Measurements from ENCODE around the gene SH3PXD2B.
"Not testable (repeated sequence)": the region's sequence is repeated elsewhere in the genome, so short reads cannot be mapped to it uniquely, and the experiment has no call there.

Gene SH3PXD2B

GRCh38 chr5:172403817-172404216 lies 50.5 kb downstream of the SH3PXD2B start:
- in situ Hi-C loops (cut with HindIII; ENCODE audit: low sequenced_read_pairs) = no loop called here

DNA sequence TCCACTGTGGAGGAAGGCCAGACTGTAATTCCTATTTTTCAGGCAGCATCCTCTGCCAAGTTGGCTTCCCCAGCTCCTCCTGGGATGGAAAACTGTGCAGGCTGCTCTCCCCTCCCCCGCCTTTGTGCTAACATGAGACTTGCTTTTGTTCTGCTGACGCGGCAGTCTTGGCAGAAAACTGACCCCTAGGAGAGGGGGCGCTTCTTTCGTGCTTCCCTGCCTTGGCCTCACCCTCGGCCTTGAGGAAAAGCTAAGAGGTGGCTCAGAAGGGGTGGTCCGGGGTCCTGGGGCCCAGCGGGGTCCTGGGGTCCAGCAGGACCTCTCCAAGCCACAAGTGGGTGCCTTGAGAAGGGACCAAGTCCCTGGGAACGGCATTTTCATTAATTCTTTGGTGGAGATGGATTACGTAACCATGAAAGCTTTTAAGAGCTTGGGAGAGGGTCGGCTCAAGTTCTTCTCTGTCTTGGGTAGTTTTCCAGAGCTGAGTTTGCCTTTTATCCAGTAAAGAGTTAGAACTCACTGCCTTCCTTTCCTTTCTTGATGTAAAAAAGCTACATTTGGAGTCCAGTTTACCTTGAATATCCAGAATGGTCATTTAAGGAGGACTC lies 51.0 kb downstream of the SH3PXD2B start:
- in situ Hi-C loops (cut with HindIII; ENCODE audit: low sequenced_read_pairs) = no loop called here

- in situ Hi-C loops (cut with HindIII; ENCODE audit: low sequenced_read_pairs) = no loop called here
Observed at GRCh38 chr5:172402531-172403188, 51.7 kb downstream of the SH3PXD2B start.

GRCh38 chr5:172402031-172402430 lies 52.3 kb downstream of the SH3PXD2B start:
- in situ Hi-C loops (cut with HindIII; ENCODE audit: low sequenced_read_pairs) = not testable (repeated sequence)

- in situ Hi-C loops (cut with HindIII; ENCODE audit: low sequenced_read_pairs) = no loop called here
Observed at GRCh38 chr5:172399826-172400225, 54.5 kb downstream of the SH3PXD2B start.

GRCh38 chr5:172399336-172399735 lies 55.0 kb downstream of the SH3PXD2B start:
- in situ Hi-C loops (cut with HindIII; ENCODE audit: low sequenced_read_pairs) = no loop called here

DNA sequence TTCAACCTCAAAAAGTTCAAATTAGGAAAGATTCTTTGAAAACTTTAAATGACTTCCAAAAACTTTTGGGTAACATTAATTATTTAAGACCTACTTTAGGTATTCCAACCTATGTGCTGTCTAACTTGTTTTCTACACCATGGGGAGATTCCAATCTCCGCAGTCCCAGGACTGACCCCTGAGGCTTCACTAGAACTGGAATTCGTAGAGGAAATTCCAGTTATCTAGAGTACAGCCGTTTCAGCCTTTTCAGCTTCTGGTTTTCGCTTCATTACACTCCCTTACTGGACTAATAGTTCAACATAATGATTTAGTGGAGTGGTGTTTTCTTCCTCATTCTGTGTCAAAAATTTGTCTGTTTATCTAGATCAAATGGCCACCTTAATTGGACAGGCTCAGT lies 55.7 kb downstream of the SH3PXD2B start:
- in situ Hi-C loops (cut with HindIII; ENCODE audit: low sequenced_read_pairs) = not testable (repeated sequence)

- in situ Hi-C loops (cut with HindIII; ENCODE audit: low sequenced_read_pairs) = not testable (repeated sequence)
Observed at GRCh38 chr5:172396994-172397393, 57.3 kb downstream of the SH3PXD2B start.

GRCh38 chr5:172396220-172396619 lies 58.1 kb downstream of the SH3PXD2B start:
- in situ Hi-C loops (cut with HindIII; ENCODE audit: low sequenced_read_pairs) = no loop called here

DNA sequence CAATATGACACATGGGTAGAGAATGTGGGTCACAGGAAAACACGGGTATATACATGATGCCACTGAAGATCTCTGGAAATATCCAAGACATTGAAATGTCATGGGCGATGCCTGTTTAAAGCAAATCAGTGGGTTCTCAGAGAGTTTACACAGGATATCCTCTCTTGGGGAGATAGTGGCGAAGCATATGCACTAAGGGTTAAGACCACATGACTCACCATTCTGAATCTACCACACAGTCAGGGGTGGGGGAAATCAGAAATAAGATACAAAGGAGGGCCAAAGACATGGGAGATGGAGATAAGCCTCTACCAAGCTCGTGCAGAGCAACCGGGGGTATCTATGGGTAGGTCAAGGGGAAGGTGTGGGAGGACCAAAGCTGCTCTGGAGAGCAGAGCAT lies 58.8 kb downstream of the SH3PXD2B start:
- in situ Hi-C loops (cut with HindIII; ENCODE audit: low sequenced_read_pairs) = no loop called here

- in situ Hi-C loops (cut with HindIII; ENCODE audit: low sequenced_read_pairs) = no loop called here
Observed at GRCh38 chr5:172389578-172390112, 64.7 kb downstream of the SH3PXD2B start.

- in situ Hi-C loops (cut with HindIII; ENCODE audit: low sequenced_read_pairs) = no loop called here
Observed at GRCh38 chr5:172388246-172388733, 66.0 kb downstream of the SH3PXD2B start.

DNA sequence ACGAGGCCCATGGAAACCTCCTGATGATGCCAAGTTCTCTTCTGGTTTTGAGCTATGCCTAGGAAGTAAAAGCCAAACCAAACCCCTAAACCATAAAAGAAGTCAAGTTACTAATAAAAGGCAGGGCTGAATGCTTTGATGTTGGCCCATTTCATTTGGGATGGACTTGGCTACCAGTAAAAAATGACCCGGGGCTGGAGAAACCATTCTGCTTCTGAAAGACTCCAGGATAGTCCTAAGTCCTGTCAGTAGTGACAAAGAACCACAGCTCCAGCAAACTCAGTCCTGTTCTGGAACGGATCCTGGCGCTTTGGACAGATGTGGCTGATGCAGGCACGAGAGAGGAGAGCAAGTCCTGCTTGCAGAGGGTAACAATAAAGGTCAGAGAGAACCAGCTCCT lies 68.6 kb downstream of the SH3PXD2B start:
- in situ Hi-C loops (cut with HindIII; ENCODE audit: low sequenced_read_pairs) = no loop called here

GRCh38 chr5:172385010-172385563 lies 69.2 kb downstream of the SH3PXD2B start:
- in situ Hi-C loops (cut with HindIII; ENCODE audit: low sequenced_read_pairs) = no loop called here

- in situ Hi-C loops (cut with HindIII; ENCODE audit: low sequenced_read_pairs) = no loop called here
Observed at GRCh38 chr5:172383191-172383802, 71.0 kb downstream of the SH3PXD2B start.

- in situ Hi-C loops (cut with HindIII; ENCODE audit: low sequenced_read_pairs) = no loop called here
Observed at GRCh38 chr5:172380987-172381643, 73.2 kb downstream of the SH3PXD2B start.

- in situ Hi-C loops (cut with HindIII; ENCODE audit: low sequenced_read_pairs) = no loop called here
Observed at GRCh38 chr5:172380301-172380986, 73.9 kb downstream of the SH3PXD2B start.

- in situ Hi-C loops (cut with HindIII; ENCODE audit: low sequenced_read_pairs) = no loop called here
Observed at GRCh38 chr5:172379481-172379880, 74.8 kb downstream of the SH3PXD2B start.

- in situ Hi-C loops (cut with HindIII; ENCODE audit: low sequenced_read_pairs) = no loop called here
Observed at GRCh38 chr5:172377856-172378255, 76.5 kb downstream of the SH3PXD2B start.

GRCh38 chr5:172377438-172377837 lies 76.9 kb downstream of the SH3PXD2B start:
- in situ Hi-C loops (cut with HindIII; ENCODE audit: low sequenced_read_pairs) = no loop called here

Data from endothelial cell of hepatic sinusoid (primary cell).